GM18861 (cell line): ENCODE results near the gene WFS1.

Experiments
- ATAC-seq: cut with Tn5 transposase; IDR thresholded peaks from one replicate; pipeline ENCODE4 v1.9.1; 2021; ENCODE audit not compliant: unreplicated experiment

The WFS1 gene

GRCh38 chr4:6298852-6299251 is 29.2 kb downstream of the WFS1 start:
- no peak for ATAC-seq

GRCh38 chr4:6299875-6300274 is 30.2 kb downstream of the WFS1 start:
- ATAC-seq = no peak

GRCh38 chr4:6300359-6300758 is 30.7 kb downstream of the WFS1 start:
- no peak for ATAC-seq

- ATAC-seq = no peak
Observed at GRCh38 chr4:6301051-6301731, 31.5 kb downstream of the WFS1 start.

- no peak for ATAC-seq
Observed at GRCh38 chr4:6301732-6302442, 32.2 kb downstream of the WFS1 start.

- no peak for ATAC-seq
Observed at GRCh38 chr4:6302869-6303268, 33.2 kb downstream of the WFS1 start.

GRCh38 chr4:6303943-6304342 is 34.3 kb downstream of the WFS1 start:
- no peak for ATAC-seq

- ATAC-seq = no peak
Observed at GRCh38 chr4:6306299-6306698, 36.6 kb downstream of the WFS1 start.

- no peak for ATAC-seq
Observed at GRCh38 chr4:6307230-6307629, 37.6 kb downstream of the WFS1 start.

GRCh38 chr4:6307891-6308290 is 38.2 kb downstream of the WFS1 start:
- no peak for ATAC-seq

- no peak for ATAC-seq
Observed at GRCh38 chr4:6308899-6309643, 39.4 kb downstream of the WFS1 start.

- no peak for ATAC-seq
Observed at GRCh38 chr4:6309777-6310176, 40.1 kb downstream of the WFS1 start.

GRCh38 chr4:6313216-6313615 is 43.6 kb downstream of the WFS1 start:
- ATAC-seq = no peak

GRCh38 chr4:6316461-6317003 is 46.9 kb downstream of the WFS1 start:
- ATAC-seq = no peak

GRCh38 chr4:6318206-6318605 is 48.6 kb downstream of the WFS1 start:
- ATAC-seq = no peak

GRCh38 chr4:6319530-6320150 is 50.0 kb downstream of the WFS1 start:
- ATAC-seq = no peak

GRCh38 chr4:6320663-6321062 is 51.0 kb downstream of the WFS1 start:
- ATAC-seq = no peak

- no peak for ATAC-seq
Observed at GRCh38 chr4:6321361-6321760, 51.7 kb downstream of the WFS1 start.

- no peak for ATAC-seq
Observed at GRCh38 chr4:6322067-6322760, 52.6 kb downstream of the WFS1 start.

GRCh38 chr4:6322761-6323566 is 53.3 kb downstream of the WFS1 start:
- no peak for ATAC-seq
